ENCODE results near the gene CYB561D2.
A peak's percentile ranks its signal among the peaks of the same experiment; 100 is the strongest.

CYB561D2 gene

DNA sequence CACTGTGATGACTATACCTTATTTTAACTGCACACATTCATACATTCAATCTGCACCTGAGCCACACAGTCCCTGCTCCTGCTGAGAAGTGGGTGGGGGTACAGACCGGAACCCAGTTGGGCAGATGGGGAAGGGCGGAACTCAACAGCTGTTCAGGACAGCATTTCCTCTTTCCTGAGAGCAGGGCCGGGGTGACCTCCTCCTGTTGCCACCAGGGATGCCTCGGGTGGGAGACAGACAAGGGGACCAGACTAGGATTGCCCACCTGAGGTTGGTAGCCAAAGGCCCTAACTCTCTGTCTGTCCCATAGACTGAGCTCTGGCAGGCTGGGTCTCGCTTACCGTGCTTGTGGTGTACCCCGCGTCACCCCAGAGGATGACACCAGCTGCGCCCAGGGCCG, 32.0 kb upstream of the CYB561D2 start:
- H3K27ac ChIP-seq (ENCODE audit: low read length): no peak overlapping the region

GRCh38 chr3:50319181-50319893, 31.3 kb upstream of the CYB561D2 start:
- H3K9ac ChIP-seq (ENCODE audit: low read length): no peak overlapping the region
- H3K27ac ChIP-seq (ENCODE audit: low read length): no peak overlapping the region
- peaks cover 10% of the 10 kb centered on the region for H3K4me1 ChIP-seq (ENCODE audit: control insufficient read depth, low read depth, low read length)
- H3K9me3 ChIP-seq (ENCODE audit: control insufficient read depth, low read depth, low read length): no peaks in the 10 kb centered on the region
- no peak overlapping the region for H3K4me3 ChIP-seq (ENCODE audit: low read length)
- peaks cover 34% of the 10 kb centered on the region for H3K36me3 ChIP-seq (ENCODE audit: control insufficient read depth, low read depth, low read length)
- no peaks in the 10 kb centered on the region for H3K27me3 ChIP-seq (ENCODE audit: control insufficient read depth, insufficient read depth, low read length)

More for the DNA sequence above, 32.0 kb upstream of the CYB561D2 start:
- Histone ChIP-seq H3K36me3 (ENCODE audit: control insufficient read depth, low read depth, low read length) (peaks cover 34% of the 10 kb centered on the region), H3K9me3 (ENCODE audit: control insufficient read depth, low read depth, low read length) (no peaks in the 10 kb centered on the region), H3K27me3 (ENCODE audit: control insufficient read depth, insufficient read depth, low read length) (no peaks in the 10 kb centered on the region), H3K4me1 (ENCODE audit: control insufficient read depth, low read depth, low read length) (peaks cover 8% of the 10 kb centered on the region), H3K4me3 (ENCODE audit: low read length) (no peak overlapping the region), H3K9ac (ENCODE audit: low read length) (no peak overlapping the region)

GRCh38 chr3:50319894-50320625, 30.6 kb upstream of the CYB561D2 start:
- no peak overlapping the region for H3K27ac ChIP-seq (ENCODE audit: low read length)
- H3K9ac ChIP-seq (ENCODE audit: low read length): peak overlapping the region; percentile 95
- H3K9me3 ChIP-seq (ENCODE audit: control insufficient read depth, low read depth, low read length): no peaks in the 10 kb centered on the region
- H3K4me3 ChIP-seq (ENCODE audit: low read length): peak overlapping the region; percentile 75
- no peaks in the 10 kb centered on the region for H3K27me3 ChIP-seq (ENCODE audit: control insufficient read depth, insufficient read depth, low read length)
- H3K4me1 ChIP-seq (ENCODE audit: control insufficient read depth, low read depth, low read length): peaks cover 11% of the 10 kb centered on the region
- peaks cover 34% of the 10 kb centered on the region for H3K36me3 ChIP-seq (ENCODE audit: control insufficient read depth, low read depth, low read length)

GRCh38 chr3:50320853-50321335, 29.8 kb upstream of the CYB561D2 start:
- H3K27ac ChIP-seq (ENCODE audit: low read length): peak overlapping the region; percentile 98
- no peaks in the 10 kb centered on the region for H3K27me3 ChIP-seq (ENCODE audit: control insufficient read depth, insufficient read depth, low read length)
- H3K9me3 ChIP-seq (ENCODE audit: control insufficient read depth, low read depth, low read length): no peaks in the 10 kb centered on the region
- peaks cover 34% of the 10 kb centered on the region for H3K36me3 ChIP-seq (ENCODE audit: control insufficient read depth, low read depth, low read length)
- H3K4me1 ChIP-seq (ENCODE audit: control insufficient read depth, low read depth, low read length): peaks cover 11% of the 10 kb centered on the region
- peak overlapping the region; percentile 95 for H3K9ac ChIP-seq (ENCODE audit: low read length)
- H3K4me3 ChIP-seq (ENCODE audit: low read length): peak overlapping the region; percentile 75

DNA sequence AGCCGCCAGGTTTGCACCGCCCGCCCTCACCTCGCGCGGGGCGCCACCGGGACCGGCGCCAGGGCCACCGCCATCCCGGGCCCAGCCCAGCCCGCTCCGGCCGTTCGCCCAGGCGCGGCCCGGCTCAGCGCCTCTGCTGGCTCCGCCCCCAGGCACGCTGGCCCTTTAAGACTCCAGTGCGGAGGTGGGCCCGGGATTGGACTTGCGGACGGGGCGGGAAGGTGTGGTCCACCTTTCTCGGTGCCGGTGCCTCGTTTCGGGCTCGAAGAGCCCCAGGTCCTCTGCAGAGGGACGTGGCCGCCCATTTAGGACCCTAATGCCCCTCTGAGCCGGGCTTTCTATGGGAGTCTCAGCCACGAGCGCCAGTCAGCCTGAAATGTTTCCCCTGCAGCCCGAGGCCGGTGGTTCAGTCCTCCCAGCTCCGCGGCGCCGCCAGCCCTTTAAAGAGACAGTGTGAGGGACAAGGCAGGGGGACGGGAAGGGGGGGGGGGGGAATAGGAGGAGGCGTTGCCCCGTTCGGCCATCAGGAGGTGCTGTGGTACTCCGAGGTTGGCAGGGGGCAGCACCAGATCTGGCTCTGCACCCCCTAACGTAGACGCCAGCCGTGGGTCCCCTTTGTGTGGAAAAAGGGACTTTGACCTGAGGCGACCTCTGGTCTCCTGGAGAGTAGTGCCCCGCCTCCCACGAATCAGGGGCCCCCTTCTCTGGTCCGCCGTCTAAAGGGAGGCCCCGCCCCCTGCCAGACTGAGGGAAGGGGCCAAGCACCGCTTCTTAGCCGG, 29.1 kb upstream of the CYB561D2 start:
- Histone ChIP-seq H3K9ac (ENCODE audit: low read length) (peak overlapping the region; percentile 95), H3K9me3 (ENCODE audit: control insufficient read depth, low read depth, low read length) (no peaks in the 10 kb centered on the region), H3K4me1 (ENCODE audit: control insufficient read depth, low read depth, low read length) (peaks cover 11% of the 10 kb centered on the region), H3K27ac (ENCODE audit: low read length) (peak overlapping the region; percentile 98), H3K4me3 (ENCODE audit: low read length) (peak overlapping the region; percentile 75), H3K27me3 (ENCODE audit: control insufficient read depth, insufficient read depth, low read length) (no peaks in the 10 kb centered on the region), H3K36me3 (ENCODE audit: control insufficient read depth, low read depth, low read length) (peaks cover 30% of the 10 kb centered on the region)

DNA sequence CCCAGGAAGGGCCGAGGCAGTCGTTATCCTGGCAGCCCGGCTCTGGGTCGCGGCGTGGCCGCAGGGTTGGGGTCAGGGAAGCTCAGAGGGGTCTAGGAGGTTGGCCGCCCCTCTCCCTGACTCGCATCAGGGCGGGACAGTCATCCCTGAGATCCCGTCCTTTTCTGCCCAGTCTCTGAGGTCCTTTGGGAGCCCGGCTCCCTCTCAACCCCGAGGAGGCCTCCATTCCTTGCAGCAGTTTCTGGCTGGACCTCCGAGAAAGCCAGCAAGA, 28.6 kb upstream of the CYB561D2 start:
- Histone ChIP-seq H3K36me3 (ENCODE audit: control insufficient read depth, low read depth, low read length) (peaks cover 27% of the 10 kb centered on the region), H3K27ac (ENCODE audit: low read length) (peak overlapping the region; percentile 54), H3K9ac (ENCODE audit: low read length) (peak overlapping the region; percentile 95)

DNA sequence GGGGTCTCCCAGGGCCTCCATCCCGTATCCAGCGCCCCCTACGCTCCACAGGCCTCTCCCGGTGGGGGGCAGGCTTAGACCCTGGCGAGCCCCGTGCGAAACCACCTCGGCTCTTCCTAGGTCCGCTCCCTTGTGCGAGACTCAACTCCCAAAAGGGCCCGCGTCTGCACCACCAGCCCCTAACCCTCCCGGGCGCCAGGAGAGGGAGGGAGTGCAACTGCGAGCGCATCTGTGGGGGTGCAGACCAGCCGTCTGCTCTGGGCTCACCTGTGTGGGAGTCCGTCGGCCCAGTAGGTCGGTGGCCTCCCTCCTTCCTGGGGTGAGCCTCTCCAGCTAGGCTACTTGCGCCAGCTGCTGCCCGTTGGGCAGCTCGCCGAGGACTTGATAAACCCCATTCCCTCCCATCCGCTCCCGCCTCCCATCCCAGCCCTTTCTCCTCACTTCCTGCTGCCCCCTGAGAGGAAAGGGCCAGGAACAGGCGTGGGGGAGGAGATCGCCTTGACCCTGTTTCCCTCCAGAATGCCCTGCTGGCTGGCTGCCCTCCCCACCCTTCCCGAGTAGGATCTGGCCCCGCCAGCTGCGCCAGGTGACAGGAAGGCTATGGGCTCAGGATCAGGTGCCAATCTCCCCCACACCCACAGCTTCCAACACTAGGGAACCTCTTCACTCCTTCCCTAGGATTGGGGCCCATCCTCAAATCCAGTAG, 28.1 kb upstream of the CYB561D2 start, which contains the start of gene HYAL2:
Gene HYAL2 (minus strand): TSS at position 360 of the 706 bp plus-strand sequence. CDS start 2,256 bp downstream, outside the sequence.
- H3K4me1 ChIP-seq (ENCODE audit: control insufficient read depth, low read depth, low read length): peaks cover 15% of the 10 kb centered on the region
- H3K27ac ChIP-seq (ENCODE audit: low read length): peak within 1 kb of the TSS; percentile 98
- peak within 1 kb of the TSS; percentile 95 for H3K9ac ChIP-seq (ENCODE audit: low read length)
- H3K9me3 ChIP-seq (ENCODE audit: control insufficient read depth, low read depth, low read length): no peaks in the 10 kb centered on the region
- H3K27me3 ChIP-seq (ENCODE audit: control insufficient read depth, insufficient read depth, low read length): no peaks in the 10 kb centered on the region
- H3K4me3 ChIP-seq (ENCODE audit: low read length): peak within 1 kb of the TSS; percentile 75
- peaks cover 22% of the 10 kb centered on the region for H3K36me3 ChIP-seq (ENCODE audit: control insufficient read depth, low read depth, low read length)

More for the DNA sequence above, 28.6 kb upstream of the CYB561D2 start:
- Histone ChIP-seq H3K4me1 (ENCODE audit: control insufficient read depth, low read depth, low read length) (peaks cover 11% of the 10 kb centered on the region), H3K4me3 (ENCODE audit: low read length) (peak overlapping the region; percentile 75), H3K27me3 (ENCODE audit: control insufficient read depth, insufficient read depth, low read length) (no peaks in the 10 kb centered on the region), H3K9me3 (ENCODE audit: control insufficient read depth, low read depth, low read length) (no peaks in the 10 kb centered on the region)

DNA sequence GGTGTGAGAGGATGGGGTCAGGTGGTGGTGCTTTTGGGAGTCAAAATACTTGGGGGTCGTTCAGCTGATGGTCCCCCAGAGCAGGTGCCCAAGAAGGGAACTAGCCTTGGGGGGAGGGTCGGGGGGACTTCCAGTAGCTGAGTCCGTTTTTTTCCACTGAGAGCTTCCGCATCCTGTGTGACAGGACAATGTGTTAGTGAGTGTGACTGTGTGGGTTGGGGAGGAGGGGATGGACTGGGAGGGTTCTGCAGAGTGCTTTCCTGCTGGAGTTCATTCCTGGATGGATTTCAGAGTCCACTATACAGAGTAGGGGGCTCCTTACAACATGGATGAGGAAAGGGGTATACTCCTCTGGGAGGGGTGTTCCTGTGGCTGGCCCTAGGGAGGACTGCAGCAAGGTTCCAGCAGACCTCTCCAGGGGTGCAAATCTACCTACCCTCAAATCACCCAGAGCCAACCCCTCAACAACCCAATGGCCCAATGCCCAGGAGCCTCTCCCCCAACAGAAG, 27.5 kb upstream of the CYB561D2 start:
- Histone ChIP-seq H3K27me3 (ENCODE audit: control insufficient read depth, insufficient read depth, low read length) (no peaks in the 10 kb centered on the region), H3K9me3 (ENCODE audit: control insufficient read depth, low read depth, low read length) (no peaks in the 10 kb centered on the region), H3K36me3 (ENCODE audit: control insufficient read depth, low read depth, low read length) (peaks cover 19% of the 10 kb centered on the region), H3K4me3 (ENCODE audit: low read length) (peak overlapping the region; percentile 75), H3K27ac (ENCODE audit: low read length) (no peak overlapping the region), H3K9ac (ENCODE audit: low read length) (peak overlapping the region; percentile 95), H3K4me1 (ENCODE audit: control insufficient read depth, low read depth, low read length) (peaks cover 15% of the 10 kb centered on the region)

DNA sequence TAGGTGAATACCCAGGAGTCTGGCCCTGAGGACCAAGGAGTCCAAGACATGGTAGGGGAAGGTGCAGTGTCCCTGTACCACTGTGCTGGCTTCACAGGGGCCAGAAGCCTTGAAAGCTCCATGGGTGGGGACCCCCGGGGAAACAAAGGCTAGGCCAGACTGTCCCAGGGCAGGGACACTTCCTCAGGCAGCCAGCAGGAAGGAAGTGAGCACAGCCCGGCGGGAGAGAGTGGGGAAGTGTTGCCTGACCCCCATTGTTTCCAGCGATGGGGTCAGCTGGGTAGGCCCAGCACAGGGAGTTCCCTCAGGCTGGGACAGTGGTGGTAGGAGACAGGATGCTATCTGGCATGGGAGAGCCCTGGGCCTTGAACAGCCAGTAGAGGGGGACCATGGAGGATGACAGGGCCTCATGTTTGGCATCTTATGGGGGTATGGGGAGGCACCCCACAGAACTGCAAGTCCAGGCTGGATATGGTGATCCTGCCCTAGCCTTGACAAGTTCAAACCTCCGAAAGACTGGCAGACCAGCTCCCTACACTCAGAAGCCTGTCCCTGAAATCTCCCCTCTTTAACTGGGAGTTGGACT, 27.0 kb upstream of the CYB561D2 start:
- peaks cover 13% of the 10 kb centered on the region for H3K36me3 ChIP-seq (ENCODE audit: control insufficient read depth, low read depth, low read length)
- H3K9ac ChIP-seq (ENCODE audit: low read length): no peak overlapping the region
- H3K27me3 ChIP-seq (ENCODE audit: control insufficient read depth, insufficient read depth, low read length): no peaks in the 10 kb centered on the region
- no peak overlapping the region for H3K27ac ChIP-seq (ENCODE audit: low read length)
- peaks cover 18% of the 10 kb centered on the region for H3K4me1 ChIP-seq (ENCODE audit: control insufficient read depth, low read depth, low read length)
- H3K9me3 ChIP-seq (ENCODE audit: control insufficient read depth, low read depth, low read length): no peaks in the 10 kb centered on the region
- H3K4me3 ChIP-seq (ENCODE audit: low read length): no peak overlapping the region

DNA sequence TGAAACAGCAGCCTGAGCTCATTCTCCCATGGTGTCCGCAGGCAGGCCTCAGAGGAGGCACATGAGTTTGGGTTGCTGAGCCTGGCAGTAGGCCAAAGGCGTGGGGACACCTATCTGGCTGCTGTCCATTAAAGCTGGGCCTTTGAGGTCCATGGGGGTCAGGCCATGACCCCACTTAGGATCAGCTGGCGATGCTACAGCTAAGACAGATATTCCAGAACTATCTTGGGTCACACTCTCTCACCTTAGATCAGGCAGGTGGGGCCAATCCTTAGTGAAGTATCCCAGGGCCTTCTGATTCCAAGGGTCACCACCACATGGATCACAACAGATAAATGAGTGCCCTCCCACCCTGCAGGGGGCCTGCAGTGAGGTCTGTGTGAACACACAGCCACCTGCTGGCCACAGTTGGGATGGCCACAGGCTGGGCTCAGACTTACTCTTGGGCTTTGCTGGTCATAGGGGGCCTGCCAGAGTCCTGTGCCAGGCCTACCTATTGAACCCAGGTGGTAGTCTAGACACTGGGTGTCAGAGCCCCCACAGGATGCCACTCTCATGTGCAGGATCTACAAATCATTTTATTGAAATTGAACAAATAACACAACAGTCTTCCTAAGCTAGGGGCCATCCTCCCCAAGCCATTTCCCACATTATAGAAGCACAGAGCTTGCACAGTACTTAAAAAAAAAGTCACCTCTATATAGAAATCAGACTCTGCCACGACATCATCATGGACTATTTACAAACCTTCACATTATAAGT, 26.1 kb upstream of the CYB561D2 start:
- H3K27ac ChIP-seq (ENCODE audit: low read length): no peak overlapping the region
- no peak overlapping the region for H3K4me3 ChIP-seq (ENCODE audit: low read length)
- H3K36me3 ChIP-seq (ENCODE audit: control insufficient read depth, low read depth, low read length): peaks cover 5% of the 10 kb centered on the region
- no peaks in the 10 kb centered on the region for H3K27me3 ChIP-seq (ENCODE audit: control insufficient read depth, insufficient read depth, low read length)
- H3K9ac ChIP-seq (ENCODE audit: low read length): no peak overlapping the region
- peaks cover 18% of the 10 kb centered on the region for H3K4me1 ChIP-seq (ENCODE audit: control insufficient read depth, low read depth, low read length)
- H3K9me3 ChIP-seq (ENCODE audit: control insufficient read depth, low read depth, low read length): no peaks in the 10 kb centered on the region

All from iPS-18a (cell line).